Measurements from ENCODE around the gene SLC48A1. TPM values are rescaled to one million over a fixed set of nuclear protein-coding genes. Genes with fewer than 3 reads are reported as not detected.

Gene SLC48A1
- total and polyA plus RNA-seq, 2 donors (not counting 3 experiments of a cell fraction or from before 2014, with no cell fraction given) = 17.3 to 20.3 TPM

DNA sequence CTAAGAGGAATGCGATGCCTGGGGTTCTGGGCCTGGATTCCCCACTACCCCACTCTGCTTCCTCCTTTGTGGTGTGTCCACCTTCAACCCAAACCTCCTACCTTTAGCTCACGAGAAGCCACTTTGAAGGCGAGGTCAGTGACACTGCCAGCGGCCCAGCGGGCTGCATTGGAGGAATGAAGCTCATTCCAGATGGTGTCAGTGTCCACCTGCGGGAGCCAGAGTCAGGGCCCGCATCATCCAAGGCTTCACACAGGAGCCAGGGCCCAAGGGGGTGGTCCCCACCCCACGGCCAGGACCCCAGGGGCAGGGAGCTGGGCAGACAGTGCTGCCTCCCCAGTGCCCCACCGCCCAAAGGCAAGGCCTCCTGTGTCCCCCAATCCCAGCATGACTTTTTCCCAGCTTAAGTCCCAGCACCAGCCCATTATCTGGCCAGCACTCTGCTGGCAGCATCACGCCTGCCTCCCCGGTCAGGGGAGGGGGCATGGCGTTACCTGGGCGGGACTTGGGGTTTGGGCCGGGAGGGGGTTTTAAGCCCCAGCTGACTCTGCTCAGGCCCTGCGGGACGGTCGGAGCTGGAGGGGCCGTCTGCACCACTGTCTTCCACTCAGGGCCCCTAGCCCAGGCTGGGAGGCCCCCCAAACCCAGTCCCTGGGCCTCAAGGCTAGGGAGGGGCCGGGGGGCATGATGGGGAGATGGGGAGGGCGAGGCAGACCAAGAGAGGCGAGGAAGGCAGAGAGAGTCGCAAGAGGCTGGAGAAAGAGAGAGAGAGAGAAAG lies 16.9 kb downstream of the SLC48A1 start:
- no peak overlapping the region for H3K4me3 ChIP-seq (replicated peaks in 1 of 3; ENCODE audit: insufficient read depth in 1 of 3, low read depth in 1 of 3, low read length in 3 of 3)
- BruUV-seq (replicated peaks) = no TSS peak
- FAIRE-seq = no peak
- POLR2A ChIA-PET = no interaction called here
- no peaks in the 10 kb centered on the region for H3K9me1 ChIP-seq (replicated peaks; ENCODE audit: control insufficient read depth, extremely low read depth, insufficient read depth, low read length)
- intact Hi-C loops (cut with micrococcal nuclease) = no loop called here
- H3K27ac ChIP-seq (ENCODE audit: insufficient read depth, low read depth, low read length) = no peak overlapping the region
- H3K4me2 ChIP-seq (ENCODE audit: insufficient read depth, low read length) = no peak overlapping the region
- no peaks in the 10 kb centered on the region for H3K27me3 ChIP-seq (ENCODE audit: control insufficient read depth in 2 of 2, insufficient read depth in 2 of 2, low read length in 2 of 2)
- no peaks in the 10 kb centered on the region for H4K20me1 ChIP-seq (replicated peaks; ENCODE audit: control insufficient read depth, extremely low read depth, insufficient read depth, low read length)
- dilution Hi-C loops (cut with MboI; ENCODE audit: extremely low pct_ligation_motif_present, low sequenced_read_pairs) = no loop called here
- H2AFZ ChIP-seq (ENCODE audit: low read depth, low read length) = no peak overlapping the region
- no peaks in the 10 kb centered on the region for H3K9me3 ChIP-seq (replicated peaks; ENCODE audit: control insufficient read depth, insufficient read depth, low read length)
- DNase-seq (ENCODE audit: low read depth, low spot score) = no peak
- H3K36me3 ChIP-seq (ENCODE audit: control insufficient read depth in 2 of 2, extremely low read depth in 1 of 2, insufficient read depth in 2 of 2, low read length in 2 of 2) = peaks cover 44 to 86% of the 10 kb centered on the region in 2 experiments
- H3K79me2 ChIP-seq (ENCODE audit: control insufficient read depth, insufficient read depth, low read length) = peaks cover 2% of the 10 kb centered on the region
- TF ChIP-seq POLR2A (IDR thresholded peaks at IDR 0.05; ENCODE audit: low read depth, low read length) (no peak), MYC (IDR thresholded peaks at IDR 0.05; ENCODE audit: low read depth, low read length) (no peak), EZH2 (IDR thresholded peaks at IDR 0.05; ENCODE audit: borderline replicate concordance, low read depth, low read length, severe bottlenecking) (no peak), JUN (IDR thresholded peaks at IDR 0.05; ENCODE audit: borderline replicate concordance, insufficient read depth, insufficient read length, low read depth) (no peak), FOS (IDR thresholded peaks at IDR 0.05; ENCODE audit: borderline replicate concordance, insufficient read depth, low read length) (no peak), MAX (IDR thresholded peaks at IDR 0.05; ENCODE audit: insufficient read depth, insufficient read length) (no peak), POLR2AphosphoS5 (IDR thresholded peaks at IDR 0.05; ENCODE audit: insufficient read depth, low read depth, low read length) (no peak), GATA2 (IDR thresholded peaks at IDR 0.05; ENCODE audit: insufficient read depth, insufficient read length, low read depth, low read length) (no peak), CTCF (IDR thresholded peaks at IDR 0.05; ENCODE audit: extremely low read depth in 1 of 2, insufficient read depth in 1 of 2, low read depth in 1 of 2, low read length in 2 of 2) (no peak)
- no peak overlapping the region for H3K9ac ChIP-seq (replicated peaks; ENCODE audit: extremely low read depth, insufficient read depth, low read length)
- CTCF ChIA-PET = interaction anchor here (1.0 to 15.8 kb wide), 6 partner anchors 11 to 72 kb away, joined by 4 to 427 read pairs (median 4); no protein-coding TSS in a partner anchor
- H3K4me1 ChIP-seq (ENCODE audit: control insufficient read depth, extremely low read depth, insufficient read depth, low read length) = no peaks in the 10 kb centered on the region

All from endothelial cell of umbilical vein (primary cell).